HG02759 (cell line): ENCODE measurements around the gene MRFAP1.
A peak's percentile ranks its signal among the peaks of the same experiment; 100 is the strongest.
"Not testable (repeated sequence)": the region's sequence is repeated elsewhere in the genome, so short reads cannot be mapped to it uniquely, and the experiment has no call there.

Source experiments
- ATAC-seq: cut with Tn5 transposase; IDR thresholded peaks from one replicate; pipeline ENCODE4 v1.9.1; 2021; ENCODE audit warnings: mild to moderate bottlenecking, moderate library complexity; ENCODE audit not compliant: unreplicated experiment

MRFAP1 gene

GRCh38 chr4:6632125-6632524 is 8.4 kb upstream of the MRFAP1 start:
- no peak for ATAC-seq

- no peak for ATAC-seq
Observed at GRCh38 chr4:6633091-6633906, 7.2 kb upstream of the MRFAP1 start.

GRCh38 chr4:6634746-6635145 is 5.7 kb upstream of the MRFAP1 start:
- ATAC-seq: no peak

- ATAC-seq: no peak
Observed at GRCh38 chr4:6639137-6639680, 1.3 kb upstream of the MRFAP1 start.

- ATAC-seq: peak; percentile 25
Observed at GRCh38 chr4:6641164-6641970, 882 bp downstream of the MRFAP1 start.

GRCh38 chr4:6641971-6642320 is 1.5 kb downstream of the MRFAP1 start:
- no peak for ATAC-seq

GRCh38 chr4:6643141-6643847 is 2.8 kb downstream of the MRFAP1 start:
- ATAC-seq: no peak

GRCh38 chr4:6644792-6645530 is 4.5 kb downstream of the MRFAP1 start:
- ATAC-seq: no peak

- ATAC-seq: no peak
Observed at GRCh38 chr4:6647169-6647568, 6.7 kb downstream of the MRFAP1 start.

- no peak for ATAC-seq
Observed at GRCh38 chr4:6647582-6648230, 7.2 kb downstream of the MRFAP1 start.

- ATAC-seq: no peak
Observed at GRCh38 chr4:6649216-6649615, 8.7 kb downstream of the MRFAP1 start.

GRCh38 chr4:6654211-6654610 is 13.7 kb downstream of the MRFAP1 start:
- ATAC-seq: not testable (repeated sequence)

- not testable (repeated sequence) for ATAC-seq
Observed at GRCh38 chr4:6655291-6655690, 14.8 kb downstream of the MRFAP1 start.

- no peak for ATAC-seq
Observed at GRCh38 chr4:6655924-6656323, 15.4 kb downstream of the MRFAP1 start.

- ATAC-seq: no peak
Observed at GRCh38 chr4:6657242-6658208, 17.0 kb downstream of the MRFAP1 start.

- ATAC-seq: no peak
Observed at GRCh38 chr4:6658209-6658595, 17.7 kb downstream of the MRFAP1 start.

- no peak for ATAC-seq
Observed at GRCh38 chr4:6658597-6659075, 18.2 kb downstream of the MRFAP1 start.

- ATAC-seq: no peak
Observed at GRCh38 chr4:6659897-6660296, 19.4 kb downstream of the MRFAP1 start.

- ATAC-seq: no peak
Observed at GRCh38 chr4:6660430-6660829, 19.9 kb downstream of the MRFAP1 start.
